ENCODE measurements around the gene LEP. TPM values are rescaled to one million over a fixed set of nuclear protein-coding genes. Genes with fewer than 3 reads are reported as not detected.

Gene LEP
- total and polyA plus RNA-seq, 2 donors (not counting 1 experiment from before 2014, with no cell fraction given): 0.36 to 2.8 TPM

DNA sequence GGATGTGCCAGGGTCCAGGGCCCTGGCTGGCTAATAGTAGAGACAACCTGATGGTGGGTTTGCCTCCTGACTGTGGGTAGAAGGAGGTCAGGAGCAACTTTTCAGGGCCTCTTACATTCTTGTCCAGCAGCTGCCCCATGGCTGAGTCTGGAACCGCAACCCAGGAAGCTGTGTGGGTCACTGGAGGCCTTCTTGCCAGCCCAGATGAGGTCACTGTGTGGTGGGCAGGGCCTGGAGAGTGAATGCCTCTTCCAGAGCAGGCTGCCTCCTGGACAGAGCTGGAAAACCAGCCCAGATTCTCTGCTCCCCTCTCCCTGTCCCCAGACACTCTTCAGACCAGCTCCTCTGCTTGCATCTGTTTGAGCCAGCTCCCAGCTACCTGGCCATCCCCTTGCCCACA is 43.5 kb upstream of the LEP start:
- Histone ChIP-seq H3K4me2 (ENCODE audit: extremely low read depth, insufficient read depth, low read length) (no peak overlapping the region), H3K36me3 (ENCODE audit: control insufficient read depth, insufficient read depth, low read length) (no peaks in the 10 kb centered on the region), H3K27ac (ENCODE audit: insufficient read depth, low read length) (no peak overlapping the region), H4K20me1 (ENCODE audit: control insufficient read depth, extremely low read depth, insufficient read depth, low read length) (no peaks in the 10 kb centered on the region), H3K9ac (ENCODE audit: insufficient read depth, low read length) (no peak overlapping the region), H3K4me1 (ENCODE audit: control insufficient read depth, extremely low read depth, insufficient read depth, low read length) (no peaks in the 10 kb centered on the region), H2AFZ (ENCODE audit: low read length) (no peak overlapping the region), H3K4me3 (replicated peaks in 1 of 4; ENCODE audit: control extremely low read depth in 1 of 4, insufficient read depth in 1 of 4, low read depth in 3 of 4, low read length in 4 of 4) (no peak overlapping the region), H3K27me3 (ENCODE audit: control insufficient read depth, insufficient read depth, low read length) (peaks cover 29% of the 10 kb centered on the region), H3K9me3 (ENCODE audit: control insufficient read depth, insufficient read depth, low read depth, low read length) (no peaks in the 10 kb centered on the region), H3K79me2 (ENCODE audit: control insufficient read depth, insufficient read depth, low read length) (no peaks in the 10 kb centered on the region)
- TF ChIP-seq EZH2 (IDR thresholded peaks at IDR 0.05; ENCODE audit: low read length, missing control alignments): no peak
- TF ChIP-seq, protein P1, sequence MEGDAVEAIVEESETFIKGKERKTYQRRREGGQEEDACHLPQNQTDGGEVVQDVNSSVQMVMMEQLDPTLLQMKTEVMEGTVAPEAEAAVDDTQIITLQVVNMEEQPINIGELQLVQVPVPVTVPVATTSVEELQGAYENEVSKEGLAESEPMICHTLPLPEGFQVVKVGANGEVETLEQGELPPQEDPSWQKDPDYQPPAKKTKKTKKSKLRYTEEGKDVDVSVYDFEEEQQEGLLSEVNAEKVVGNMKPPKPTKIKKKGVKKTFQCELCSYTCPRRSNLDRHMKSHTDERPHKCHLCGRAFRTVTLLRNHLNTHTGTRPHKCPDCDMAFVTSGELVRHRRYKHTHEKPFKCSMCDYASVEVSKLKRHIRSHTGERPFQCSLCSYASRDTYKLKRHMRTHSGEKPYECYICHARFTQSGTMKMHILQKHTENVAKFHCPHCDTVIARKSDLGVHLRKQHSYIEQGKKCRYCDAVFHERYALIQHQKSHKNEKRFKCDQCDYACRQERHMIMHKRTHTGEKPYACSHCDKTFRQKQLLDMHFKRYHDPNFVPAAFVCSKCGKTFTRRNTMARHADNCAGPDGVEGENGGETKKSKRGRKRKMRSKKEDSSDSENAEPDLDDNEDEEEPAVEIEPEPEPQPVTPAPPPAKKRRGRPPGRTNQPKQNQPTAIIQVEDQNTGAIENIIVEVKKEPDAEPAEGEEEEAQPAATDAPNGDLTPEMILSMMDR (conservative IDR thresholded peaks at IDR 0.05 in 1 of 2, IDR thresholded peaks at IDR 0.05 in 1 of 2; ENCODE audit: low read depth in 1 of 2, low read length in 2 of 2): no peak
- DNase-seq (ENCODE audit: low read depth in 2 of 2): peak in 1 of 2 donors; percentile 25

DNA sequence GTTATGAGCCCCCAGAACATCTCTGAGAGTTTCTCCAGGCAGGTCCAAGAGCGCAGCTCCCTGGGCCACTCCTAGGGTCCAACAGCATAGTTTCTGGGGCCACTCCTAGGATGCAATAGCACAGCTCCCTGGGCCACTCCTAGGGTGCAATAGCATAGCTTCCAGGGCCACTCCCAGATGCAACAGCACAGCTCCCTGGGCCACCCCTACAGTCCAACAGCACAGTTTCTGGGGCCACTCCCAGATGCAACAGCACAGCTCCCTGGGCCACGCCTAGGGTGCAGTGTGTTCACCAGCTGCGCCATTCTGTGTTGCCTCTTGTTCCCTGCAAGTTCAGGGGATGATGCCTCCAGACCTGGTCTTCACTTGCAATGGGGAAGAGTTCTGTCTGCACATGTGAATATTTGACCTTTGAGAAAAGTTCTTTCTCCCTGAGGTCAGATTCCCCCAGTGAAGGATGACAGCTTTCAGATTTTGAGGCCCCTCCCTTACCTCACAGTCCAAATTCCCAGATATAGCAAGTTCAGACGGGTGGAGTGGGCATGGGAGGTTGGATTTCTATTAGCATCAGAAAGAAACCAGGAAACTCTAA is 43.0 kb upstream of the LEP start:
- H3K27ac ChIP-seq (ENCODE audit: insufficient read depth, low read length): no peak overlapping the region
- H3K9ac ChIP-seq (ENCODE audit: insufficient read depth, low read length): no peak overlapping the region
- H3K4me2 ChIP-seq (ENCODE audit: extremely low read depth, insufficient read depth, low read length): no peak overlapping the region
- no peak overlapping the region for H2AFZ ChIP-seq (ENCODE audit: low read length)
- TF ChIP-seq, protein P1 (conservative IDR thresholded peaks at IDR 0.05 in 1 of 2, IDR thresholded peaks at IDR 0.05 in 1 of 2; ENCODE audit: low read depth in 1 of 2, low read length in 2 of 2): no peak
- no peak for TF ChIP-seq EZH2 (IDR thresholded peaks at IDR 0.05; ENCODE audit: low read length, missing control alignments)
- H3K4me3 ChIP-seq (replicated peaks in 1 of 4; ENCODE audit: control extremely low read depth in 1 of 4, insufficient read depth in 1 of 4, low read depth in 3 of 4, low read length in 4 of 4): no peak overlapping the region
- no peaks in the 10 kb centered on the region for H3K9me3 ChIP-seq (ENCODE audit: control insufficient read depth, insufficient read depth, low read depth, low read length)
- H3K4me1 ChIP-seq (ENCODE audit: control insufficient read depth, extremely low read depth, insufficient read depth, low read length): no peaks in the 10 kb centered on the region
- H3K79me2 ChIP-seq (ENCODE audit: control insufficient read depth, insufficient read depth, low read length): no peaks in the 10 kb centered on the region
- DNase-seq (ENCODE audit: low read depth in 2 of 2): no peak
- no peaks in the 10 kb centered on the region for H3K36me3 ChIP-seq (ENCODE audit: control insufficient read depth, insufficient read depth, low read length)
- peaks cover 33% of the 10 kb centered on the region for H3K27me3 ChIP-seq (ENCODE audit: control insufficient read depth, insufficient read depth, low read length)
- no peaks in the 10 kb centered on the region for H4K20me1 ChIP-seq (ENCODE audit: control insufficient read depth, extremely low read depth, insufficient read depth, low read length)

DNA sequence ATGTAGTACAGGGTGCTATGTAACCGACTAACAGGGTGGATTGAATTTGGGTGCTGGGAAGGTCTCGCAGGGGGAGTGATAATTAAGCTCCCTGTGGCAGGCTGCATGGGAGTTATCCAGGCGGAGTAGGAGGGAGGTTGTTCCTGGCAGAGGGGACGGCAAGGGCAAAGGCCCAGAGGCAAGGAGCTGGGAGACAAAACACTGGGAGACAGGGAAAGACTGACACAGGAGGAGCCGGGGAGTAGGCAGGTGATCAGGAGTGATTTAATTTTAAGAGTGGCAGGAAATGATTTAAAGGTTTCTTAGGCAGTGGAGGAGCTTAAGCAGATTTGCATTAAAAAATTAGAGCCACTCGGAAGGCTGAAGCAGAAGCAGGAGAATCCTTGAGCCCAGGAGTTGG is 40.7 kb upstream of the LEP start:
- H2AFZ ChIP-seq (ENCODE audit: low read length): no peak overlapping the region
- no peak for TF ChIP-seq EZH2 (IDR thresholded peaks at IDR 0.05; ENCODE audit: low read length, missing control alignments)
- TF ChIP-seq, protein P1 (conservative IDR thresholded peaks at IDR 0.05 in 1 of 2, IDR thresholded peaks at IDR 0.05 in 1 of 2; ENCODE audit: low read depth in 1 of 2, low read length in 2 of 2): no peak
- H3K4me1 ChIP-seq (ENCODE audit: control insufficient read depth, extremely low read depth, insufficient read depth, low read length): no peaks in the 10 kb centered on the region
- H3K9ac ChIP-seq (ENCODE audit: insufficient read depth, low read length): no peak overlapping the region
- H3K4me3 ChIP-seq (replicated peaks in 1 of 4; ENCODE audit: control extremely low read depth in 1 of 4, insufficient read depth in 1 of 4, low read depth in 3 of 4, low read length in 4 of 4): no peak overlapping the region
- no peaks in the 10 kb centered on the region for H3K9me3 ChIP-seq (ENCODE audit: control insufficient read depth, insufficient read depth, low read depth, low read length)
- H3K27me3 ChIP-seq (ENCODE audit: control insufficient read depth, insufficient read depth, low read length): peaks cover 52% of the 10 kb centered on the region
- H4K20me1 ChIP-seq (ENCODE audit: control insufficient read depth, extremely low read depth, insufficient read depth, low read length): no peaks in the 10 kb centered on the region
- no peak overlapping the region for H3K27ac ChIP-seq (ENCODE audit: insufficient read depth, low read length)
- no peaks in the 10 kb centered on the region for H3K79me2 ChIP-seq (ENCODE audit: control insufficient read depth, insufficient read depth, low read length)
- no peak overlapping the region for H3K4me2 ChIP-seq (ENCODE audit: extremely low read depth, insufficient read depth, low read length)
- DNase-seq (ENCODE audit: low read depth in 2 of 2): no peak
- H3K36me3 ChIP-seq (ENCODE audit: control insufficient read depth, insufficient read depth, low read length): no peaks in the 10 kb centered on the region
